Right lobe of liver (tissue), 4 donors: ENCODE measurements around the gene ARL4A.

Source experiments
- POLR2A ChIP-seq: fragments of 450-650 bp; IDR thresholded peaks from one replicate; pipeline ENCODE4 v1.6.1; 2017; ENCODE audit warnings: antibody characterized with exemption, mild to moderate bottlenecking
- TF ChIP-seq, protein P1 (sequence below), 4 donors: fragments of 200-600 bp in 3 of 4; fragments of 450-650 bp in 1 of 4; IDR thresholded peaks; one replicate each; pipeline versions ENCODE4 v1.5.1 to v1.8.0; 2016 to 2022; ENCODE audit warnings: antibody characterized with exemption in 4 of 4, mild to moderate bottlenecking in 2 of 4
- donor health status: DM: no; HTN: no; CAD: no.
- donor health status: DM: no; HTN: no; CAD: no.
- donor health status: DM: no; HTN: yes; CAD: no.

DNA sequence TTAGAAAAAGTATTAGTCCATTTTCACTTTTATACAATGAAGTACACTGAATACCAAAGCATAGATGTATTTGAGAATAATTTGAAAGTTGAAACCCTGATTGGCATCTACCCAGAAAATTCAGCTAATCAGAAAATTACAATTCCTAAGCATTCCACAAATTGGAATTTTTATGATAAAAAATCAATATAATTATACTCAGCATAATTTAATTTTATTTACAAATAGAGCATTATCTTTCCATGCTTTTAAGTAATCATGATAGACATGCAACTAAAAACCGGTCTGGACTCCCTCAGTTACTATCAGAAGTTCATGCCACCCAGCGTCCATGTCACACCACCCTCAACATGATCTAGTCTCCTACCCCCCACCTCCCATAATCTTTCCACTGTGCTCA, 50.4 kb downstream of the ARL4A start:
- TF ChIP-seq, protein P1, sequence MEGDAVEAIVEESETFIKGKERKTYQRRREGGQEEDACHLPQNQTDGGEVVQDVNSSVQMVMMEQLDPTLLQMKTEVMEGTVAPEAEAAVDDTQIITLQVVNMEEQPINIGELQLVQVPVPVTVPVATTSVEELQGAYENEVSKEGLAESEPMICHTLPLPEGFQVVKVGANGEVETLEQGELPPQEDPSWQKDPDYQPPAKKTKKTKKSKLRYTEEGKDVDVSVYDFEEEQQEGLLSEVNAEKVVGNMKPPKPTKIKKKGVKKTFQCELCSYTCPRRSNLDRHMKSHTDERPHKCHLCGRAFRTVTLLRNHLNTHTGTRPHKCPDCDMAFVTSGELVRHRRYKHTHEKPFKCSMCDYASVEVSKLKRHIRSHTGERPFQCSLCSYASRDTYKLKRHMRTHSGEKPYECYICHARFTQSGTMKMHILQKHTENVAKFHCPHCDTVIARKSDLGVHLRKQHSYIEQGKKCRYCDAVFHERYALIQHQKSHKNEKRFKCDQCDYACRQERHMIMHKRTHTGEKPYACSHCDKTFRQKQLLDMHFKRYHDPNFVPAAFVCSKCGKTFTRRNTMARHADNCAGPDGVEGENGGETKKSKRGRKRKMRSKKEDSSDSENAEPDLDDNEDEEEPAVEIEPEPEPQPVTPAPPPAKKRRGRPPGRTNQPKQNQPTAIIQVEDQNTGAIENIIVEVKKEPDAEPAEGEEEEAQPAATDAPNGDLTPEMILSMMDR (IDR thresholded peaks at IDR 0.05) = no peak
- TF ChIP-seq POLR2A = no peak
